Keratinocyte (primary cell): ENCODE results near the gene PGAP1. TPM values are rescaled to one million over a fixed set of nuclear protein-coding genes. Genes with fewer than 3 reads are reported as not detected.

Experiments
- DNase-seq: peaks from one replicate; pipeline ENCODE4 v3.0.0-alpha.2; 2011; ENCODE audit warnings: low read depth, missing footprints, low spot score
- FAIRE-seq: peaks from 2 replicates; lab custom pipeline; 2011; peaks lifted over from hg19 to GRCh38; lab: Jason Lieb, UNC
- H2AFZ ChIP-seq: 2 replicates; pipeline ENCODE4 v1.6.0; 2012; ENCODE audit warnings: low read length, control low read depth, inconsistent platforms; ENCODE audit not compliant: control insufficient read depth
- H3K27ac ChIP-seq: 2 replicates; pipeline ENCODE4 v1.5.1; 2011; ENCODE audit warnings: low read length; ENCODE audit not compliant: control insufficient read depth, insufficient read depth
- H3K27me3 ChIP-seq: 3 replicates; pipeline ENCODE4 v1.6.0; 2011; ENCODE audit warnings: low read length; ENCODE audit not compliant: control insufficient read depth, insufficient read depth; ENCODE audit errors: extremely low read depth
- H3K36me3 ChIP-seq, 2 experiments: 2 replicates in 1 of 2; 3 replicates in 1 of 2; pipeline ENCODE4 v1.5.1; 2011; ENCODE audit warnings: low read length in 2 of 2, mild to moderate bottlenecking in 1 of 2; ENCODE audit not compliant: control insufficient read depth in 2 of 2, insufficient read depth in 2 of 2; ENCODE audit errors: extremely low read depth in 1 of 2
- H3K4me1 ChIP-seq: 3 replicates; pipeline ENCODE4 v1.5.1; 2011; ENCODE audit warnings: low read length; ENCODE audit not compliant: control insufficient read depth, insufficient read depth; ENCODE audit errors: extremely low read depth
- H3K4me2 ChIP-seq: 3 replicates; pipeline ENCODE4 v1.6.0; 2011; ENCODE audit warnings: low read depth, low read length; ENCODE audit not compliant: control insufficient read depth, insufficient read depth; ENCODE audit errors: extremely low read depth
- H3K4me3 ChIP-seq, 3 experiments: fragments of 200-600 bp in 1 of 3; sonication (generic) in 1 of 3; 2 replicates in 2 of 3; 3 replicates in 1 of 3; pipeline ENCODE4 v1.5.1; 2011 to 2016; ENCODE audit warnings: low read length in 3 of 3, mild to moderate bottlenecking in 3 of 3, control low read depth in 2 of 3, inconsistent platforms in 1 of 3, low read depth in 1 of 3, mixed read lengths in 1 of 3, mixed run types in 1 of 3, moderate library complexity in 1 of 3; ENCODE audit not compliant: control insufficient read depth in 2 of 3, insufficient read depth in 2 of 3; ENCODE audit errors: extremely low read depth in 1 of 3
- H3K79me2 ChIP-seq: 2 replicates; pipeline ENCODE4 v1.6.0; 2012; ENCODE audit warnings: low read length; ENCODE audit not compliant: control insufficient read depth, insufficient read depth
- H3K9ac ChIP-seq: 3 replicates; pipeline ENCODE4 v1.6.0; 2011; ENCODE audit warnings: low read length; ENCODE audit not compliant: control insufficient read depth, insufficient read depth; ENCODE audit errors: extremely low read depth
- H3K9me1 ChIP-seq: 3 replicates; pipeline ENCODE4 v1.6.0; 2011; ENCODE audit warnings: low read length; ENCODE audit not compliant: control insufficient read depth, insufficient read depth; ENCODE audit errors: extremely low read depth
- H3K9me3 ChIP-seq: 2 replicates; pipeline ENCODE4 v1.5.1; 2012; ENCODE audit warnings: low read depth, low read length; ENCODE audit not compliant: control insufficient read depth
- H4K20me1 ChIP-seq: 3 replicates; pipeline ENCODE4 v1.6.0; 2011; ENCODE audit warnings: low read length; ENCODE audit not compliant: control insufficient read depth, insufficient read depth; ENCODE audit errors: extremely low read depth
- CTCF ChIP-seq, 3 experiments: IDR thresholded peaks in 1 of 3; conservative IDR thresholded peaks in 1 of 3; optimal IDR thresholded peaks in 1 of 3; 2 replicates in 2 of 3; 3 replicates in 1 of 3; pipeline versions ENCODE3 to v1.5.1; 2011; ENCODE audit warnings: low read length in 3 of 3, mild to moderate bottlenecking in 3 of 3, moderate library complexity in 2 of 3, control low read depth in 1 of 3, inconsistent platforms in 1 of 3; ENCODE audit not compliant: insufficient read depth in 2 of 3; ENCODE audit errors: extremely low read depth in 1 of 3
- EZH2 ChIP-seq: IDR thresholded peaks from one replicate; pipeline ENCODE4 v1.6.1; 2012; ENCODE audit warnings: inconsistent platforms, mild to moderate bottlenecking, low read length, moderate library complexity
- dilution Hi-C: fragments of 300-500 bp; cut with MboI; formaldehyde crosslinking; loops from one replicate; pipeline ENCODE4 v1.7.0; 2020; ENCODE audit warnings: low sequenced_read_pairs; ENCODE audit not compliant: extremely low pct_ligation_motif_present
- polyA plus RNA-seq, 5 experiments: library from polyadenylated mRNA; depleted of rRNA in 3 of 5; stranded (reverse) in 3 of 5; stranded (forward) in 1 of 5; unstranded in 1 of 5; fragments of >200 nt; gene quantifications; 1 replicate in 1 of 5; 2 replicates in 3 of 5; 3 replicates in 1 of 5; pipeline versions ENCODE4 v1.2.1 to v1.2.3, GENCODE V29; 2011 to 2012; ENCODE audit warnings: missing spikeins in 2 of 5, low read depth in 1 of 5, low replicate concordance in 1 of 5

PGAP1 gene
- polyA plus RNA-seq, 1 donor (not counting 4 experiments of a cell fraction or from before 2014, with no cell fraction given): 7.1 TPM

- no peak for FAIRE-seq
- DNase-seq: no peak
- no peaks in the 10 kb centered on the region for H4K20me1 ChIP-seq
- H3K79me2 ChIP-seq: no peaks in the 10 kb centered on the region
- no peak overlapping the region for H2AFZ ChIP-seq
- no peaks in the 10 kb centered on the region for H3K4me1 ChIP-seq
- no peaks in the 10 kb centered on the region for H3K27me3 ChIP-seq
- TF ChIP-seq EZH2 (no peak), CTCF (optimal IDR thresholded peaks at IDR 0.05 in 1 of 3, IDR thresholded peaks at IDR 0.05 in 1 of 3, conservative IDR thresholded peaks at IDR 0.05 in 1 of 3; ENCODE audit: extremely low read depth in 1 of 3, insufficient read depth in 2 of 3, low read length in 3 of 3) (no peak)
- dilution Hi-C loops: no loop called here
- no peak overlapping the region for H3K9ac ChIP-seq
- no peak overlapping the region for H3K27ac ChIP-seq
- H3K4me2 ChIP-seq: no peak overlapping the region
- no peak overlapping the region for H3K4me3 ChIP-seq
- H3K9me3 ChIP-seq: no peaks in the 10 kb centered on the region
- H3K9me1 ChIP-seq: no peaks in the 10 kb centered on the region
- H3K36me3 ChIP-seq: peaks cover 2 to 7% of the 10 kb centered on the region in 2 experiments
Observed at GRCh38 chr2:196891136-196891535, 35.4 kb downstream of the PGAP1 start.

- Histone ChIP-seq H3K9me3 (no peaks in the 10 kb centered on the region), H3K79me2 (no peaks in the 10 kb centered on the region), H4K20me1 (no peaks in the 10 kb centered on the region), H3K9ac (no peak overlapping the region), H2AFZ (no peak overlapping the region), H3K4me1 (no peaks in the 10 kb centered on the region), H3K27me3 (no peaks in the 10 kb centered on the region), H3K4me2 (no peak overlapping the region), H3K27ac (no peak overlapping the region), H3K4me3 (no peak overlapping the region), H3K36me3 (peaks cover 4 to 7% of the 10 kb centered on the region in 2 experiments), H3K9me1 (no peaks in the 10 kb centered on the region)
- DNase-seq (no peak), FAIRE-seq (no peak)
- no peak for TF ChIP-seq CTCF (optimal IDR thresholded peaks at IDR 0.05 in 1 of 3, IDR thresholded peaks at IDR 0.05 in 1 of 3, conservative IDR thresholded peaks at IDR 0.05 in 1 of 3; ENCODE audit: extremely low read depth in 1 of 3, insufficient read depth in 2 of 3, low read length in 3 of 3)
- no peak for TF ChIP-seq EZH2
- dilution Hi-C loops: no loop called here
Observed at GRCh38 chr2:196887431-196887830, 39.1 kb downstream of the PGAP1 start.
